K562 (cell line): Measurements from ENCODE around the gene JMJD1C. TPM values are rescaled to one million over a fixed set of nuclear protein-coding genes. Genes with fewer than 3 reads are reported as not detected.

Experiments used
- ASH1L ChIP-seq: fragments of 450-650 bp; IDR thresholded peaks from 2 replicates; pipeline ENCODE4 v1.6.1; 2018; ENCODE audit warnings: borderline replicate concordance, mild to moderate bottlenecking, low read depth; ENCODE audit not compliant: partially characterized antibody
- CBX5 ChIP-seq: IDR thresholded peaks from 2 replicates; pipeline ENCODE4 v1.6.1; 2014; ENCODE audit warnings: low read depth, borderline replicate concordance
- CEBPB ChIP-seq: fragments of 450-650 bp; IDR thresholded peaks from 2 replicates; pipeline ENCODE4 v1.6.1; 2016; ENCODE audit warnings: missing genetic modification characterization, missing compliant biosample characterization
- CREB1 ChIP-seq, 2 experiments: sonication (generic) in 1 of 2; formaldehyde crosslinking in 1 of 2; IDR thresholded peaks; 2 replicates each; pipeline versions ENCODE4 v1.6.1 to v1.8.0; 2012 to 2022; ENCODE audit warnings: inconsistent platforms in 1 of 2, mild to moderate bottlenecking in 1 of 2, missing genetic modification reagents in 1 of 2, moderate library complexity in 1 of 2
- EP300 ChIP-seq: IDR thresholded peaks from 2 replicates; pipeline ENCODE4 v1.6.1; 2012; ENCODE audit warnings: low read length, improper control_type of control experiment
- IRF1 ChIP-seq: sonication (generic); formaldehyde crosslinking; IDR thresholded peaks from 2 replicates; pipeline ENCODE4 v1.8.0; 2022; ENCODE audit warnings: missing genetic modification reagents, mild to moderate bottlenecking, borderline replicate concordance
- MCM5 ChIP-seq: fragments of 450-650 bp; IDR thresholded peaks from 2 replicates; pipeline ENCODE4 v1.6.1; 2016; ENCODE audit warnings: low read depth
- RBBP5 ChIP-seq: fragments of 200-600 bp; sonication (generic); IDR thresholded peaks from 2 replicates; pipeline ENCODE4 v1.6.1; 2012; ENCODE audit warnings: borderline replicate concordance, mild to moderate bottlenecking, low read length, control low read depth, inconsistent platforms; ENCODE audit not compliant: insufficient read depth, poor library complexity, severe bottlenecking
- SIN3B ChIP-seq: fragments of 450-650 bp; IDR thresholded peaks from 2 replicates; pipeline ENCODE4 v1.6.1; 2017; ENCODE audit warnings: low read depth, mild to moderate bottlenecking, moderate library complexity
- SUPT5H ChIP-seq: fragments of 450-650 bp; IDR thresholded peaks from 2 replicates; pipeline ENCODE4 v1.6.1; 2016
- ZBTB9 ChIP-seq: fragments of 450-650 bp; formaldehyde crosslinking; IDR thresholded peaks from 2 replicates; pipeline ENCODE4 v1.4.0; 2020; ENCODE audit warnings: mild to moderate bottlenecking, moderate library complexity
- ZNF586 ChIP-seq: fragments of 450-650 bp; formaldehyde crosslinking; conservative IDR thresholded peaks from 2 replicates; pipeline ENCODE4 v1.4.0; 2020; ENCODE audit warnings: mild to moderate bottlenecking, moderate library complexity
- ZNF830 ChIP-seq: fragments of 250-450 bp; sonication (Bioruptor Pico); IDR thresholded peaks from 2 replicates; pipeline ENCODE4 v1.5.0; 2021; ENCODE audit warnings: mild to moderate bottlenecking
- polyA plus RNA-seq, 8 experiments: library from polyadenylated mRNA; depleted of rRNA in 4 of 8; stranded (reverse) in 5 of 8; unstranded in 3 of 8; fragments of >200 nt; fragmentation: Nextera tagmentation in 2 of 8; fragmentation: Illumina TruSeq in 1 of 8; extraction: Ambion mirVana in 2 of 8; extraction: Trizol in 1 of 8; gene quantifications; 2 replicates each; pipeline versions ENCODE4 v1.2.1 to v1.2.3, GENCODE V29; 2011 to 2014; ENCODE audit warnings: inconsistent platforms in 1 of 8, missing spikeins in 1 of 8
- total RNA-seq, 7 experiments: library from RNA; depleted of rRNA in 6 of 7; stranded (reverse); fragments of >200 nt in 6 of 7; fragmentation: Illumina TruSeq in 2 of 7; extraction: Trizol in 2 of 7; gene quantifications; 2 replicates each; pipeline versions ENCODE4 v1.2.1 to v1.2.3, GENCODE V29; 2011 to 2021; ENCODE audit warnings: low replicate concordance in 1 of 7
- TF ChIP-seq, protein P1 (sequence below): fragments of 450-650 bp; formaldehyde crosslinking; IDR thresholded peaks from 2 replicates; pipeline ENCODE4 v1.4.0; 2022; ENCODE audit warnings: missing genetic modification characterization
- TF ChIP-seq, protein P2 (sequence below): sonication (generic); formaldehyde crosslinking; IDR thresholded peaks from 2 replicates; pipeline ENCODE4 v1.8.0; 2022; ENCODE audit warnings: missing genetic modification reagents, mild to moderate bottlenecking, moderate library complexity, borderline replicate concordance

JMJD1C gene
- total and polyA plus RNA-seq, 9 of the 15 experiments (the other 6 are each of a cell fraction or from before 2014, with no cell fraction given), result 25.3 to 68.0 (median 47.2) TPM

DNA sequence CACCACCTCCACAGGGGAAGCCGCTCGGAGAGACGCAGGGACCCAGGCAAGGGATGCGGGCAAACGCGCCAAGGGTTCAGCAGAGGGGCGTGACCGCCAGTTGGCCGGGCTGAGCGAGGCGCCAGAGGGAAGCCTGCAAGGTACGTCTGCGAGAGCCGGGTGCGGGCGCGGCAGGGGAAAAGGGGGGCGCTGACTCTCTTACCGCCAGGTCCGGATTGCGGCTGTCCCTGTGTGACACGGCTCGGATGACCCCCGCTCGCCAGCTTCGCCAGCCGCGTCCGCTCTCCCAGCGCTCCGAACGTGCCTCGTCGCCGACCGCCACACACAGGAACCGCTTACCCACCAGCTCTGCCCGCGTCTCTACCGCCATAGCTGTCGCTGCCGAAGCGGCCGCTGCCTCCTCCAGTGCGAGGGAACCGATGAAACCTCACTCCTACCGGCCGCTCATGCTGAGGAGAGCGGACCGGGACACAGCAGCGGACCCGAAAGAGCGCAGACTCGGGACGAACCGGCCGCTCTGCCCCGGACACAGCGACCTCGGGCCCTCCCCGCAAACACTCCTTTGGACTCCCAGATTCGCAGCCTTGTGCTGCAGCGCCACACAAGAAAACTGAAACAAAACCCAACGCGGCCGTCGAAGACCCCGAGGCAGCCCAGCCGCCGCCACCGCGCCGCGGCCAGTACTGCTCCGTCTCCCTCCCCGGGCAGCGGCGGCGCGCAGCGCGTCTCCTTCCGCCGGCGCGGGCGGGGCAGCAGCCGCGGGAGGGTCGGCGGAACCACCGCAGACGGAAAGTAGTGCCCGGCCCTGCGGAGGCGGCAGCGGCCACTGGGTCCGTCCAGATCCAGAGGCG, at the start of gene JMJD1C (continued):
- TF ChIP-seq IRF1 (CRISPR knock-in tag) (no peak), SIN3B (no peak; the same call in 1 of the 2 replicates), CEBPB (no peak), ZNF586 (CRISPR knock-in tag) (no peak), MCM5 (no peak), CBX5 (no peak; the same call in 1 of the 2 replicates), EP300 (no peak), ASH1L (no peak), SUPT5H (peak; percentile 82), CREB1 (IDR thresholded peaks at IDR 0.05) (peak; percentile 66; the same call in 1 of the 2 replicates), CREB1 (CRISPR knock-in tag; IDR thresholded peaks at IDR 0.05) (no peak; the same call in 1 of the 2 replicates), ZNF830 (CRISPR knock-in tag) (no peak), RBBP5 (peak; percentile 97), ZBTB9 (CRISPR knock-in tag) (no peak)
- TF ChIP-seq, protein P1, sequence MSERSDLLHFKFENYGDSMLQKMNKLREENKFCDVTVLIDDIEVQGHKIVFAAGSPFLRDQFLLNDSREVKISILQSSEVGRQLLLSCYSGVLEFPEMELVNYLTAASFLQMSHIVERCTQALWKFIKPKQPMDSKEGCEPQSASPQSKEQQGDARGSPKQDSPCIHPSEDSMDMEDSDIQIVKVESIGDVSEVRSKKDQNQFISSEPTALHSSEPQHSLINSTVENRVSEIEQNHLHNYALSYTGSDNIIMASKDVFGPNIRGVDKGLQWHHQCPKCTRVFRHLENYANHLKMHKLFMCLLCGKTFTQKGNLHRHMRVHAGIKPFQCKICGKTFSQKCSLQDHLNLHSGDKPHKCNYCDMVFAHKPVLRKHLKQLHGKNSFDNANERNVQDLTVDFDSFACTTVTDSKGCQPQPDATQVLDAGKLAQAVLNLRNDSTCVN (CRISPR knock-in tag), result no peak
- TF ChIP-seq, protein P2, sequence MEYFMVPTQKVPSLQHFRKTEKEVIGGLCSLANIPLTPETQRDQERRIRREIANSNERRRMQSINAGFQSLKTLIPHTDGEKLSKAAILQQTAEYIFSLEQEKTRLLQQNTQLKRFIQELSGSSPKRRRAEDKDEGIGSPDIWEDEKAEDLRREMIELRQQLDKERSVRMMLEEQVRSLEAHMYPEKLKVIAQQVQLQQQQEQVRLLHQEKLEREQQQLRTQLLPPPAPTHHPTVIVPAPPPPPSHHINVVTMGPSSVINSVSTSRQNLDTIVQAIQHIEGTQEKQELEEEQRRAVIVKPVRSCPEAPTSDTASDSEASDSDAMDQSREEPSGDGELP (CRISPR knock-in tag), result peak; percentile 69; the same call in 1 of the 2 replicates
